PFSK-1 (cell line): ENCODE results near the gene CD72.

Experiments
- FOXP2 ChIP-seq: optimal IDR thresholded peaks from 2 replicates; pipeline ENCODE3; 2011; ENCODE audit warnings: borderline replicate concordance, control low read depth, inconsistent platforms; ENCODE audit not compliant: insufficient read depth; ENCODE audit errors: extremely low read length, extremely low read depth
- POLR2AphosphoS5 ChIP-seq: IDR thresholded peaks from 2 replicates; pipeline ENCODE4 v1.6.1; 2012; ENCODE audit warnings: low read depth, mild to moderate bottlenecking, control low read depth, low read length, moderate library complexity
- SIN3A ChIP-seq: IDR thresholded peaks from 2 replicates; pipeline ENCODE4 v1.6.1; 2012; ENCODE audit warnings: mild to moderate bottlenecking, low read length, moderate library complexity, borderline replicate concordance; ENCODE audit not compliant: insufficient read depth
- TAF1 ChIP-seq: IDR thresholded peaks from 2 replicates; pipeline ENCODE4 v1.6.1; 2012; ENCODE audit warnings: low read length, control low read depth, borderline replicate concordance; ENCODE audit not compliant: insufficient read depth
- TF ChIP-seq, protein P1 (sequence below), 2 experiments: IDR thresholded peaks; 2 replicates each; pipeline versions ENCODE4 v1.6.1 to v1.8.0; 2011 to 2012; ENCODE audit warnings: low read depth in 2 of 2, low read length in 2 of 2, control low read depth in 1 of 2, inconsistent platforms in 1 of 2, mild to moderate bottlenecking in 1 of 2, moderate library complexity in 1 of 2; ENCODE audit not compliant: insufficient read depth in 1 of 2

The CD72 gene

GRCh38 chr9:35658968-35659220, 40.7 kb upstream of the CD72 start:
- no peak for TF ChIP-seq FOXP2
- no peak for TF ChIP-seq SIN3A
- no peak for TF ChIP-seq POLR2AphosphoS5
- TF ChIP-seq, protein P1, sequence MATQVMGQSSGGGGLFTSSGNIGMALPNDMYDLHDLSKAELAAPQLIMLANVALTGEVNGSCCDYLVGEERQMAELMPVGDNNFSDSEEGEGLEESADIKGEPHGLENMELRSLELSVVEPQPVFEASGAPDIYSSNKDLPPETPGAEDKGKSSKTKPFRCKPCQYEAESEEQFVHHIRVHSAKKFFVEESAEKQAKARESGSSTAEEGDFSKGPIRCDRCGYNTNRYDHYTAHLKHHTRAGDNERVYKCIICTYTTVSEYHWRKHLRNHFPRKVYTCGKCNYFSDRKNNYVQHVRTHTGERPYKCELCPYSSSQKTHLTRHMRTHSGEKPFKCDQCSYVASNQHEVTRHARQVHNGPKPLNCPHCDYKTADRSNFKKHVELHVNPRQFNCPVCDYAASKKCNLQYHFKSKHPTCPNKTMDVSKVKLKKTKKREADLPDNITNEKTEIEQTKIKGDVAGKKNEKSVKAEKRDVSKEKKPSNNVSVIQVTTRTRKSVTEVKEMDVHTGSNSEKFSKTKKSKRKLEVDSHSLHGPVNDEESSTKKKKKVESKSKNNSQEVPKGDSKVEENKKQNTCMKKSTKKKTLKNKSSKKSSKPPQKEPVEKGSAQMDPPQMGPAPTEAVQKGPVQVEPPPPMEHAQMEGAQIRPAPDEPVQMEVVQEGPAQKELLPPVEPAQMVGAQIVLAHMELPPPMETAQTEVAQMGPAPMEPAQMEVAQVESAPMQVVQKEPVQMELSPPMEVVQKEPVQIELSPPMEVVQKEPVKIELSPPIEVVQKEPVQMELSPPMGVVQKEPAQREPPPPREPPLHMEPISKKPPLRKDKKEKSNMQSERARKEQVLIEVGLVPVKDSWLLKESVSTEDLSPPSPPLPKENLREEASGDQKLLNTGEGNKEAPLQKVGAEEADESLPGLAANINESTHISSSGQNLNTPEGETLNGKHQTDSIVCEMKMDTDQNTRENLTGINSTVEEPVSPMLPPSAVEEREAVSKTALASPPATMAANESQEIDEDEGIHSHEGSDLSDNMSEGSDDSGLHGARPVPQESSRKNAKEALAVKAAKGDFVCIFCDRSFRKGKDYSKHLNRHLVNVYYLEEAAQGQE (IDR thresholded peaks at IDR 0.05; ENCODE audit: insufficient read depth in 1 of 2, low read depth in 2 of 2, low read length in 2 of 2), result no peak
- no peak for TF ChIP-seq TAF1

DNA sequence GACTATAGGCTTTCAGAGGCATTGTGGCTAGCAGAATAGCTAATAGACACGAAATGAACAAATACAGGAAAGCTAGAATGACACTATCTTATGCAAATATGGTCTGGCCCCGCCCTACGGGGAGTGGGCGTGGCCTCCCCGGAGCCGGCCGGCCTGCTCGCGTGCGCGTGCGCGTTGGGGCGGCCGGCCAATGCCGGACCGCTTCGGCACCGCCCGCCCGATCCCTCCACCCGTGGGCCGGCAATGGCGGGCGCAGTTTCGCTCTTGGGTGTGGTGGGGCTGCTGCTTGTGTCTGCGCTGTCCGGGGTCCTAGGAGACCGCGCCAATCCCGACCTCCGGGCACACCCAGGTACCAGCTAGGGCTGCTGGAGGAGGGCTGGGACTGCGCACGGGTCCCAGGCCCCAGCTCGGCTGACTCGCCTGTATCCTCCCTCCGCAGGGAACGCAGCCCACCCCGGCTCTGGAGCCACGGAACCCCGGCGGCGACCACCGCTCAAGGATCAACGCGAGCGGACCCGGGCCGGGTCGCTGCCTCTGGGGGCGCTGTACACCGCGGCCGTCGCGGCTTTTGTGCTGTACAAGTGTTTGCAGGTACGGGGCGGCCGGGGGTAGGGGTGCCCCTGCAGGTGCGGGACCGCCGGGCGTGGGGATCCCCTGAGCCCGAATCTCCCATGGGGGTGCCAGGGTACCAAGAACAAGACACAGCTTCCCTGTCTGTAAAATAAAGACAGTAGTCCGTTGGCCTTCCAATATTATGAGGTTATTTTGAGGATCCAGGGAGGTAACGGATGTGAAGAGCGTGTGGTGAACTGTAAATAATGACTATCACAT, 40.1 kb upstream of the CD72 start, which contains the start of gene CCDC107:
Gene CCDC107, plus strand, starts transcription at position 156 of the 831 bp plus-strand sequence. Its CDS starts 88 bp downstream, at position 244.
- peak; percentile 60 for TF ChIP-seq FOXP2
- TF ChIP-seq, protein P1 (IDR thresholded peaks at IDR 0.05; ENCODE audit: insufficient read depth in 1 of 2, low read depth in 2 of 2, low read length in 2 of 2), result peak in 1 of 2 experiments; percentile 63; a peak in 2 of 4 replicates
- TF ChIP-seq SIN3A, result no peak
- peak; percentile 79 for TF ChIP-seq POLR2AphosphoS5
- peak; percentile 79; the same call in 1 of the 2 replicates for TF ChIP-seq TAF1

DNA sequence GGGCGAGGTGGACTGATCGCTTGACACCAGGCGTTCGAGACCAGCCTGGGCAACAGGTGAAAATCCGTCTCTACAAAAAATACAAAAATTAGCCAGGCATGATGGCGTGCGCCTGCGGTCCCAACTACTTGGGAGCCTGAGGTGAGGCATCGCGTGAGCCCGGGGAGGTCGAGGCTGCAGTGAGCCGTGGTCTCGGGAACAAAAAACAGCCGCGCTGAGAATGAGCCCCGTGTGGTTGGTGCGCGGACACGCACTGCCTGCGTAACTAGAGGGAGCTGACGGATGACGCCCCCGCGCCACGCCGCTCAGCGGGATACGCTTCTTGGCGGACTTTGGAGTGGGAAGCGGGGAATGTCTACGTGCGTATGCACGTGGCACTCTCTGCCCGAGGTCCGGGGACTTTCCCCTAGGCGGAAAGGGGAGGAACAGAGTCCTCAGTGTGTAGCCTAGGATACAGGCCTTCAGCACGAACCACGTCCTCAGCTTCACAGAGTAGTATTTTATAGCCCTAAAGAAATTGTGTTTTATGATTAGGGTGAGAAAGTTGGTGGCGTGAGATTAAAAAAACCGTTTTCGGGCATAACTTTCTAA, 39.4 kb upstream of the CD72 start, which contains the start of gene RMRP:
Gene RMRP, minus strand, starts transcription at position 474 of the 591 bp plus-strand sequence.
- TF ChIP-seq TAF1 (no peak), FOXP2 (peak; percentile 92), SIN3A (peak; percentile 44; the same call in 1 of the 2 replicates)

DNA sequence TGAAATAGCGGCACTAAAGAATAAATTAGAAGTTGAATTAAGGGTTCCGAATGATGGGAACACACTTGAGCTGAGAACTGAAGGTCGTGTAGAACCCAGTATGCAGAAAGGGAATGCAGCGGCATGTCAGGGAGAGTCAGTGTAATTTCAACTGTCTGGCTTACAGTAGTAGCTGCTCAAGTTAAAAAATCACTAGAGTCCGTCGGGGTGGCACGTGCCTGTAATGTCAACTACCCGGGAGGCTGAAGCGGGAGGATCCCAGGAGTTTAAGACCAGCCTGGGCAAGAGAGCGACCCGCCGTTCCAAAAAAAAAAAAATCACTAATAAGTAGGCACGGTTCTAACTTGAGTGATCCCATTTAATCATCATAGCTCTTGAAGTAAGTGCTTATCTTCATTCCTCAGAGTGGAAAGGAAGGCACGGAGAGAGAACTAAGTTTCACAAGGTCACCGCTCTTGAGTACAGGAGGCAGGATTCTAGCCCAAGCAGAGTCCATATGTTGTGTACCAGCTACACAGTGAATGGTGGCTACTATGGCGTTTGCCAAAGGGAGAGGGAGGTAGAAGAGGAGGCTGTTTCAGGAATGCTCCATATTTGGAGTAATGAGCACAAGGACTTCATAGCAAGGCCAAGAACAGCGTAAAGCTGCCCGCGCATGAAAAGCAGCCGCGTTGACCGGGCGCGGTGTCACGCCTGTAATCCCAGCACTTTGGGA, 38.8 kb upstream of the CD72 start:
- TF ChIP-seq POLR2AphosphoS5, result no peak

DNA sequence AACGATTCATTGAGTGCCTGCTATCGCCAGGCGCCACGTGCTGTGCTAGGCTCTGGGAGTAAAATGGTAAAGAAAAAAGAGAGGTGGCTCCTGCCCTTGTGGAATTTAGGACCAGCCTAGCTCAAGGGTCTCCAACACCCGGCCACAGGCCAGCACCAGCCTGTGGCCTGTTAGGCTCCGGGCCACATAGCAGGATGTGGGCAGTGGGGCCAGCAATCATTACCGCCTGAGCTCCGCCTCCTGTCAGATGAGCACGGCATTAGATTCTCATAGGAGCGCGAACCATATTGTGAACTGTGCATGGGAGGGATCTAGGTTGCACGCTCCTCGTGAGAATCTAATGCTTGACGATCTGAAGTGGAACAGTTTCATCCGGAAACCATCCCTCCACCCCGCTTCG, 38.1 kb upstream of the CD72 start:
- no peak for TF ChIP-seq SIN3A
- TF ChIP-seq FOXP2, result no peak
- no peak for TF ChIP-seq POLR2AphosphoS5
- TF ChIP-seq, protein P1 (IDR thresholded peaks at IDR 0.05; ENCODE audit: insufficient read depth in 1 of 2, low read depth in 2 of 2, low read length in 2 of 2), result no peak
- TF ChIP-seq TAF1, result no peak

DNA sequence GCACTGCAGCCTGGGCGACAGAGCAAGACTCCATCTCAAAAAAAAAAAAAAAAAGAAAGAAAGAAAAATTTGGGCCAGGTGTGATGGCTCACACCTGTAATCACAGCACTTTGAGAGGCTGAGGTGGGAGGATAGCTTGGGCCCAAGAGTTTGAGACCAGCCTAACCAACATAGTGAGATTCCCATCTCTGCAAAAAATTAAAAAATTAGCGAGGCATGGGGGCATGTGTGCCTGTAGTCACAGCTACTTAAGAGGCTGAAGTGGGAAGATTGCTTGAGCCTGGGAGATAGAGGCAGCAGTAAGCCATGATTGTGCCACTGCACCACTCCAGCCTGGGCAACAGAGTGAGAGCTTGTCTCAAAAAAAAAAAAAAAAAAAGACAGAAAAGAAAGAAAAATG, 35.4 kb upstream of the CD72 start:
- TF ChIP-seq, protein P1 (IDR thresholded peaks at IDR 0.05; ENCODE audit: insufficient read depth in 1 of 2, low read depth in 2 of 2, low read length in 2 of 2), result no peak
- TF ChIP-seq SIN3A (no peak), TAF1 (no peak), FOXP2 (no peak), POLR2AphosphoS5 (no peak)
